CD14-positive monocyte (primary cell): ENCODE data around the gene HPSE2. TPM values are rescaled to one million over a fixed set of nuclear protein-coding genes. Genes with fewer than 3 reads are reported as not detected.

Experiments
- DNase-seq, 3 donors: peaks; one replicate each; pipeline ENCODE4 v3.0.0-alpha.2; 2011 to 2022
- H2AFZ ChIP-seq: 2 replicates; pipeline ENCODE4 v1.6.0; 2012; ENCODE audit warnings: mild to moderate bottlenecking, low read depth, low read length, inconsistent platforms; ENCODE audit not compliant: insufficient read depth, poor library complexity, severe bottlenecking
- H3K27ac ChIP-seq, 2 donors: 1 replicate in 1 of 2; 2 replicates in 1 of 2; pipeline ENCODE4 v1.5.1; 2012 to 2013; ENCODE audit warnings: low read length in 2 of 2, control low read depth in 1 of 2, inconsistent platforms in 1 of 2, low read depth in 1 of 2, mild to moderate bottlenecking in 1 of 2
- H3K27me3 ChIP-seq, 2 donors: one replicate each; pipeline versions ENCODE4 v1.6.0 to v1.6.1; 2011 to 2013; ENCODE audit warnings: low read length in 2 of 2; ENCODE audit not compliant: control insufficient read depth in 2 of 2, insufficient read depth in 2 of 2
- H3K36me3 ChIP-seq, 2 donors: replicated peaks in 1 of 2; 1 replicate in 1 of 2; 2 replicates in 1 of 2; pipeline versions ENCODE4 v1.5.1 to v1.6.1; 2012 to 2013; ENCODE audit warnings: low read length in 2 of 2, control low read depth in 1 of 2, inconsistent platforms in 1 of 2, mild to moderate bottlenecking in 1 of 2; ENCODE audit not compliant: insufficient read depth in 2 of 2, control insufficient read depth in 1 of 2
- H3K4me1 ChIP-seq, 2 donors: 1 replicate in 1 of 2; 2 replicates in 1 of 2; pipeline versions ENCODE4 v1.5.1 to v1.6.1; 2012 to 2013; ENCODE audit warnings: low read length in 2 of 2, control low read depth in 1 of 2, inconsistent platforms in 1 of 2, mild to moderate bottlenecking in 1 of 2, moderate library complexity in 1 of 2; ENCODE audit not compliant: insufficient read depth in 2 of 2, control insufficient read depth in 1 of 2
- H3K4me2 ChIP-seq: replicated peaks from 2 replicates; pipeline ENCODE3; 2012; ENCODE audit warnings: low read length, moderate library complexity, mild to moderate bottlenecking; ENCODE audit not compliant: poor library complexity, severe bottlenecking; ENCODE audit errors: extremely low read depth
- H3K4me3 ChIP-seq, 3 experiments: fragments of 200-600 bp in 1 of 3; sonication (generic) in 1 of 3; replicated peaks in 1 of 3; 1 replicate in 2 of 3; 2 replicates in 1 of 3; pipeline ENCODE4 v1.5.1; 2011 to 2013; ENCODE audit warnings: low read length in 3 of 3, mild to moderate bottlenecking in 3 of 3, control low read depth in 2 of 3, low read depth in 2 of 3, inconsistent platforms in 1 of 3, moderate library complexity in 1 of 3
- H3K79me2 ChIP-seq: 2 replicates; pipeline ENCODE4 v1.6.0; 2012; ENCODE audit warnings: mild to moderate bottlenecking, control low read depth, inconsistent platforms, low read length, moderate library complexity; ENCODE audit not compliant: insufficient read depth
- H3K9ac ChIP-seq: 2 replicates; pipeline ENCODE4 v1.6.0; 2017; ENCODE audit warnings: low read length, mild to moderate bottlenecking; ENCODE audit not compliant: insufficient read depth, poor library complexity, severe bottlenecking
- H3K9me3 ChIP-seq, 2 donors: replicated peaks in 1 of 2; 1 replicate in 1 of 2; 2 replicates in 1 of 2; pipeline versions ENCODE4 v1.5.1 to v1.6.1; 2012 to 2013; ENCODE audit warnings: low read length in 2 of 2, control low read depth in 1 of 2; ENCODE audit not compliant: control insufficient read depth in 1 of 2, insufficient read depth in 1 of 2
- H4K20me1 ChIP-seq: 2 replicates; pipeline ENCODE4 v1.6.0; 2012; ENCODE audit warnings: mild to moderate bottlenecking, low read length, control low read depth, moderate library complexity; ENCODE audit not compliant: insufficient read depth
- H3K27ac Mint-ChIP-seq, 7 donors: one replicate each; pipeline ENCODE4 v1.8.0; 2020; ENCODE audit warnings: mild to moderate bottlenecking in 7 of 7, mixed read lengths in 7 of 7, moderate library complexity in 6 of 7, inconsistent platforms in 2 of 7
- H3K27me3 Mint-ChIP-seq, 3 donors: one replicate each; pipeline ENCODE4 v1.8.0; 2021 to 2022; ENCODE audit warnings: low read depth in 3 of 3, mild to moderate bottlenecking in 3 of 3, mixed read lengths in 3 of 3, moderate library complexity in 3 of 3, inconsistent platforms in 1 of 3
- H3K36me3 Mint-ChIP-seq, 2 donors: one replicate each; pipeline ENCODE4 v1.8.0; 2020; ENCODE audit warnings: mixed read lengths in 2 of 2, inconsistent platforms in 1 of 2, mild to moderate bottlenecking in 1 of 2
- H3K4me1 Mint-ChIP-seq: one replicate; pipeline ENCODE4 v1.8.0; 2020; ENCODE audit warnings: mild to moderate bottlenecking, mixed read lengths
- H3K4me3 Mint-ChIP-seq, 2 donors: one replicate each; pipeline ENCODE4 v1.8.0; 2020; ENCODE audit warnings: mild to moderate bottlenecking in 2 of 2, mixed read lengths in 2 of 2, moderate library complexity in 1 of 2
- H3K9me3 Mint-ChIP-seq, 7 donors: one replicate each; pipeline ENCODE4 v1.8.0; 2020 to 2022; ENCODE audit warnings: mixed read lengths in 7 of 7, mild to moderate bottlenecking in 6 of 7, moderate library complexity in 6 of 7, inconsistent platforms in 2 of 7
- WGBS: methylation state at CpG from one replicate; pipeline ENCODE4 v1.1.5; 2013; ENCODE audit warnings: missing lambda C conversion rate; ENCODE audit not compliant: insufficient coverage; 5-methylcytosine and 5-hydroxymethylcytosine counted together
- intact Hi-C, 2 donors: fragments of 100-400 bp; cut with micrococcal nuclease; formaldehyde crosslinking; loops; one replicate each; pipeline versions ENCODE4 v1.15.0 to v1.15.1; 2023
- polyA plus RNA-seq, 3 donors: library from polyadenylated mRNA; depleted of rRNA in 1 of 3; unstranded in 2 of 3; stranded (reverse) in 1 of 3; fragments of 300-500 nt in 2 of 3; fragments of >200 nt in 1 of 3; fragmentation: Illumina TruSeq in 2 of 3; gene quantifications; 1 replicate in 2 of 3; 2 replicates in 1 of 3; pipeline ENCODE4 v1.2.3, GENCODE V29; 2012 to 2021
- TF ChIP-seq, protein P1 (sequence below): fragments of 200-600 bp; IDR thresholded peaks from one replicate; pipeline ENCODE4 v1.8.0; 2022; ENCODE audit warnings: antibody characterized with exemption, mild to moderate bottlenecking

The HPSE2 gene
- polyA plus RNA-seq, 3 donors: not detected

DNA sequence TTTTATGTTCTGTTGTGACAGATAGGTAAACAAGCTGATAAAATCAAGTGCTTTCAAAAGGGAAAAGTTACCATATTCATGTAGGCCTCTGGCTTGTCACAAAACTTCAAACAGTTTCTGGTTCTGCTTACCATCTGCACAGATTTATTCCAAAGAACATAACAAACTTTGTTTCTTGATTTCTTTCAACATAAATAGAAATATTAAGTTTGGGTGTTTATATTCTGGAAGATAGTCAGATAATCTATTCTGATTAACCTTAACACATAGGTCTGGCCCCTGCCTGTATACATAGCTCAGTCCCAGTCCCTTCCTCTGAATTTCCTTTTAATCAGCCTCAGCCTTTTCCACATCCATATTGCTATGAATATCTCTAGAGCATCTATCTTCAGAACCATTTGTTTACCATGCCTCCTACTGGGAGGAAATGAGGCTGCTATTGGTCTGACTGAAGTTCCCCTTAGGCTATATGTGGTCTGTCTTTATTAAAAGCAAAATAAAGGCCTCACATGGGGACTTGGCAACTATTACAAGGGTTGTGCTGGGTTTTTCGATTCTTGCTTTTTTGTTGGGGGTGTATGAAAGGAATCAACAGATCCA is 319.0 kb downstream of the HPSE2 start:
- TF ChIP-seq, protein P1, sequence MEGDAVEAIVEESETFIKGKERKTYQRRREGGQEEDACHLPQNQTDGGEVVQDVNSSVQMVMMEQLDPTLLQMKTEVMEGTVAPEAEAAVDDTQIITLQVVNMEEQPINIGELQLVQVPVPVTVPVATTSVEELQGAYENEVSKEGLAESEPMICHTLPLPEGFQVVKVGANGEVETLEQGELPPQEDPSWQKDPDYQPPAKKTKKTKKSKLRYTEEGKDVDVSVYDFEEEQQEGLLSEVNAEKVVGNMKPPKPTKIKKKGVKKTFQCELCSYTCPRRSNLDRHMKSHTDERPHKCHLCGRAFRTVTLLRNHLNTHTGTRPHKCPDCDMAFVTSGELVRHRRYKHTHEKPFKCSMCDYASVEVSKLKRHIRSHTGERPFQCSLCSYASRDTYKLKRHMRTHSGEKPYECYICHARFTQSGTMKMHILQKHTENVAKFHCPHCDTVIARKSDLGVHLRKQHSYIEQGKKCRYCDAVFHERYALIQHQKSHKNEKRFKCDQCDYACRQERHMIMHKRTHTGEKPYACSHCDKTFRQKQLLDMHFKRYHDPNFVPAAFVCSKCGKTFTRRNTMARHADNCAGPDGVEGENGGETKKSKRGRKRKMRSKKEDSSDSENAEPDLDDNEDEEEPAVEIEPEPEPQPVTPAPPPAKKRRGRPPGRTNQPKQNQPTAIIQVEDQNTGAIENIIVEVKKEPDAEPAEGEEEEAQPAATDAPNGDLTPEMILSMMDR: no peak
- no peaks in the 10 kb centered on the region for H3K79me2 ChIP-seq
- no peak for DNase-seq
- no peak overlapping the region for H3K9ac ChIP-seq
- no peaks in the 10 kb centered on the region for H3K9me3 ChIP-seq
- no peak overlapping the region for H3K4me3 ChIP-seq
- no CpG with 5 or more reads among the region's 1 CpG for WGBS
- no peak overlapping the region for H3K4me2 ChIP-seq
- H3K27me3 Mint-ChIP-seq: peaks cover 0 to 5% (median 0%) of the 10 kb centered on the region in 3 donors
- no peaks in the 10 kb centered on the region for H3K4me1 Mint-ChIP-seq
- no peak overlapping the region for H3K4me3 Mint-ChIP-seq
- H3K9me3 Mint-ChIP-seq: peaks cover 0 to 2% (median 0%) of the 10 kb centered on the region in 7 donors
- no peak overlapping the region for H3K27ac ChIP-seq
- no peaks in the 10 kb centered on the region for H3K27me3 ChIP-seq
- H2AFZ ChIP-seq: no peak overlapping the region
- H4K20me1 ChIP-seq: no peaks in the 10 kb centered on the region
- H3K27ac Mint-ChIP-seq: no peak overlapping the region
- no peaks in the 10 kb centered on the region for H3K4me1 ChIP-seq
- intact Hi-C loops: no loop called here
- no peaks in the 10 kb centered on the region for H3K36me3 Mint-ChIP-seq
- H3K36me3 ChIP-seq: no peaks in the 10 kb centered on the region

DNA sequence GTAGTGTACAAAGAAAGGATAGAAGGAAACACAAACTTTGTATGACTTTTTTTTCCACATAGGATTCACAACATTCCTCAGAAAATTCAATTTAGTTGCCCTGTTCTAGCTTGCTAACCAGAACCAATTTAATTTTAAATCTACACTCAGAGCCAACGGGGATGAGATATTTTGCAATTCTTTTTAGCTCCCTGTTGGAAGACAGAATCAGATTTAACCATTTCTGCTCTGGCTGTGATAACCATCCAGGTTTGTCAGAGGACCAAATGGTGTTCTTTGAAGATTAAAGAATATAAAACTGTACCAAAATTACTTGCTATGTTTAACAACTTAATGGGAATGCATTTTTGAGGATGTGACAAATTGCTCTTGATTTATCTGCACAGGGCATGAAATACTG is 319.7 kb downstream of the HPSE2 start:
- H3K27me3 ChIP-seq: no peaks in the 10 kb centered on the region
- WGBS: no CpG with 5 or more reads among the region's 1 CpG
- H3K27me3 Mint-ChIP-seq: peaks cover 0 to 5% (median 1%) of the 10 kb centered on the region in 3 donors
- no peak for DNase-seq
- intact Hi-C loops: no loop called here
- no peaks in the 10 kb centered on the region for H3K4me1 Mint-ChIP-seq
- TF ChIP-seq, protein P1: no peak
- H2AFZ ChIP-seq: no peak overlapping the region
- no peaks in the 10 kb centered on the region for H3K79me2 ChIP-seq
- no peaks in the 10 kb centered on the region for H3K9me3 ChIP-seq
- H3K4me2 ChIP-seq: no peak overlapping the region
- H3K27ac Mint-ChIP-seq: no peak overlapping the region
- no peaks in the 10 kb centered on the region for H3K36me3 Mint-ChIP-seq
- peaks cover 0 to 2% (median 0%) of the 10 kb centered on the region in 7 donors for H3K9me3 Mint-ChIP-seq
- H3K36me3 ChIP-seq: no peaks in the 10 kb centered on the region
- H3K4me3 Mint-ChIP-seq: no peak overlapping the region
- H4K20me1 ChIP-seq: no peaks in the 10 kb centered on the region
- no peak overlapping the region for H3K27ac ChIP-seq
- no peak overlapping the region for H3K4me3 ChIP-seq
- H3K4me1 ChIP-seq: no peaks in the 10 kb centered on the region
- no peak overlapping the region for H3K9ac ChIP-seq
